HG03175 (cell line): ENCODE results near the gene SLC39A10.
"Not testable (repeated sequence)": the region's sequence is repeated elsewhere in the genome, so short reads cannot be mapped to it uniquely, and the experiment has no call there.

Experiments
- ATAC-seq: cut with Tn5 transposase; IDR thresholded peaks from one replicate; pipeline ENCODE4 v1.9.1; 2021; ENCODE audit warnings: mild to moderate bottlenecking, moderate library complexity; ENCODE audit not compliant: unreplicated experiment

The SLC39A10 gene

GRCh38 chr2:195656859-195657633 is at the start of gene SLC39A10:
TSS of gene SLC39A10 (plus strand) at chr2:195657226. CDS start at chr2:195680043, 22,817 bp downstream.
- peak; percentile 76 for ATAC-seq

GRCh38 chr2:195608768-195609454 is 48.1 kb upstream of the SLC39A10 start:
- ATAC-seq: no peak

GRCh38 chr2:195610717-195611116 is 46.3 kb upstream of the SLC39A10 start:
- no peak for ATAC-seq

GRCh38 chr2:195612611-195613495 is 44.2 kb upstream of the SLC39A10 start:
- no peak for ATAC-seq

- no peak for ATAC-seq
Measured at GRCh38 chr2:195613922-195614321, 43.1 kb upstream of the SLC39A10 start.

GRCh38 chr2:195619590-195619989 is 37.4 kb upstream of the SLC39A10 start:
- no peak for ATAC-seq

GRCh38 chr2:195620501-195620900 is 36.5 kb upstream of the SLC39A10 start:
- ATAC-seq: no peak

- peak; percentile 67 for ATAC-seq
Measured at GRCh38 chr2:195622966-195623365, 34.1 kb upstream of the SLC39A10 start.

- ATAC-seq: no peak
Measured at GRCh38 chr2:195626507-195626906, 30.5 kb upstream of the SLC39A10 start.

- no peak for ATAC-seq
Measured at GRCh38 chr2:195628666-195629065, 28.4 kb upstream of the SLC39A10 start.

- ATAC-seq: no peak
Measured at GRCh38 chr2:195632856-195633572, 24.0 kb upstream of the SLC39A10 start.

- ATAC-seq: no peak
Measured at GRCh38 chr2:195633573-195633870, 23.5 kb upstream of the SLC39A10 start.

GRCh38 chr2:195633974-195634373 is 23.1 kb upstream of the SLC39A10 start:
- ATAC-seq: no peak

- no peak for ATAC-seq
Measured at GRCh38 chr2:195636890-195637289, 20.1 kb upstream of the SLC39A10 start.

GRCh38 chr2:195638750-195639149 is 18.3 kb upstream of the SLC39A10 start:
- no peak for ATAC-seq

- ATAC-seq: no peak
Measured at GRCh38 chr2:195639238-195639858, 17.7 kb upstream of the SLC39A10 start.

- ATAC-seq: no peak
Measured at GRCh38 chr2:195639959-195640358, 17.1 kb upstream of the SLC39A10 start.

- ATAC-seq: no peak
Measured at GRCh38 chr2:195642027-195642678, 14.9 kb upstream of the SLC39A10 start.

GRCh38 chr2:195642679-195643068 is 14.4 kb upstream of the SLC39A10 start:
- no peak for ATAC-seq

GRCh38 chr2:195644708-195645107 is 12.3 kb upstream of the SLC39A10 start:
- not testable (repeated sequence) for ATAC-seq
